GM12872 (cell line): ENCODE measurements around the gene ZIC2.

ENCODE experiments used
- CTCF ChIP-seq: IDR thresholded peaks from 3 replicates; pipeline ENCODE4 v1.5.1; 2011; ENCODE audit warnings: low read depth, mild to moderate bottlenecking, low read length, moderate library complexity; ENCODE audit not compliant: insufficient read depth

The ZIC2 gene

GRCh38 chr13:99996381-99996973 lies 14.9 kb downstream of the ZIC2 start:
- no peak for TF ChIP-seq CTCF

- no peak for TF ChIP-seq CTCF
These were observed 16.2 kb downstream of the ZIC2 start for GRCh38 chr13:99997702-99998214.

GRCh38 chr13:99998261-99998660 lies 16.7 kb downstream of the ZIC2 start:
- no peak for TF ChIP-seq CTCF

GRCh38 chr13:100014621-100015020 lies 33.0 kb downstream of the ZIC2 start:
- no peak for TF ChIP-seq CTCF

- no peak for TF ChIP-seq CTCF
These were observed 38.3 kb downstream of the ZIC2 start for GRCh38 chr13:100019780-100020356.

GRCh38 chr13:100022798-100023197 lies 41.2 kb downstream of the ZIC2 start:
- no peak for TF ChIP-seq CTCF

GRCh38 chr13:100024023-100024422 lies 42.4 kb downstream of the ZIC2 start:
- TF ChIP-seq CTCF: no peak
